ENCODE measurements around the gene COL4A2. TPM values are rescaled to one million over a fixed set of nuclear protein-coding genes. Genes with fewer than 3 reads are reported as not detected.

Gene COL4A2
- total and polyA plus RNA-seq, 11 donors: 92.4 to 377 (median 166) TPM

DNA sequence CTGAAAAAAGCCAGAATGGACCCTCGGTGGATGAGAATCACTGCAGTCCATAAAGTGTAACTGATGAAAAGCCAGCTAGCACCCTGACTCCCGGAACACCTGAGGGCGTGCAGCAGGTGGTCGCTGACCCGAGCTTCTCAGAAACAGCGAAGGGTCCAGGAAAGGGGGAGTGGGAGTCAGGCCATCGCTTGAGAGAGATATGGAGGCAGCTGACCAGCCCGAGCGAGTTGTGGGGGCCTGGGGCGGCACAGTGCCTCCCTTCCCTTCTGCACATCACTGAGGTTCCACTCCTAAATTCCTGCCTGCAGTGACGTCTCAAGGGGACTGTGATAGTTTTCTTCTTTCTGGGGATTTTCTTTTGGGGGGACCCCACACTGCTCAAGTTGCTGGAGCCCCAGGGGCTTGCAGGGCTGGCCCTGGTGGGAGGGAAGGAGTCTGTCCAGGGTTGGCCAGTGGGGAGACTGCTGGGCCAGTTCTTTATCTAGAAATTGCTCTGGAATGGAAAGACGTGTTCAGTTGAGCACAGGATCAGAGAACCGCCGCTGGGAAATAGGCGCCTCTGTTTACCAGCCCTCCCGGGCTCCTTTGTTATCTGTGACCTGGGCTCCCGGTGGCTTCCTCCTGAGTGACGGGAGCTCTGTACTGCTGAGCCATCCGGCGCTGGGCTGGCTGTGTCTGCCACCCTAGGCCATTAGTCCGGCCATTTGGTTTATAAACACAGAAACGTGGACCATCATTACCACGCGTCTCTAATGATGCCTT lies 183.1 kb downstream of the COL4A2 start:
- Histone ChIP-seq H3K27me3 (no peaks in the 10 kb centered on the region), H3K4me1 (no peaks in the 10 kb centered on the region), H3K4me3 (no peak overlapping the region), H3K9me3 (no peaks in the 10 kb centered on the region), H3K27ac (no peak overlapping the region), H3K36me3 (peaks cover 0 to 98% (median 88%) of the 10 kb centered on the region in 9 donors)
- 84 to 87% (median 85%) methylated on average over 23 to 24 of the region's 24 CpGs for WGBS, 4 donors
- intact Hi-C loops (cut with DNase I): no loop called here
- DNase-seq: peak in 1 of 5 donors; percentile 22
- ATAC-seq: no peak
- TF ChIP-seq POLR2A (IDR thresholded peaks at IDR 0.05) (no peak), CTCF (IDR thresholded peaks at IDR 0.05) (no peak)

GRCh38 chr13:110491869-110492678 lies 185.0 kb downstream of the COL4A2 start:
- peak in 1 of 4 donors; percentile 18 for ATAC-seq
- no peak overlapping the region for H3K27ac ChIP-seq
- whole genome bisulfite sequencing, 4 donors: 92 to 98% (median 94%) methylated on average over 13 to 24 of the region's 24 CpGs
- H3K27me3 ChIP-seq: no peaks in the 10 kb centered on the region
- H3K4me3 ChIP-seq: no peak overlapping the region
- peak in 1 of 5 donors; percentile 52 for DNase-seq
- H3K9me3 ChIP-seq: no peaks in the 10 kb centered on the region
- no peak for TF ChIP-seq CTCF (IDR thresholded peaks at IDR 0.05)
- TF ChIP-seq POLR2A (IDR thresholded peaks at IDR 0.05): no peak
- H3K36me3 ChIP-seq: peaks cover 0 to 98% (median 91%) of the 10 kb centered on the region in 9 donors
- intact Hi-C loops (cut with DNase I): no loop called here
- no peaks in the 10 kb centered on the region for H3K4me1 ChIP-seq

DNA sequence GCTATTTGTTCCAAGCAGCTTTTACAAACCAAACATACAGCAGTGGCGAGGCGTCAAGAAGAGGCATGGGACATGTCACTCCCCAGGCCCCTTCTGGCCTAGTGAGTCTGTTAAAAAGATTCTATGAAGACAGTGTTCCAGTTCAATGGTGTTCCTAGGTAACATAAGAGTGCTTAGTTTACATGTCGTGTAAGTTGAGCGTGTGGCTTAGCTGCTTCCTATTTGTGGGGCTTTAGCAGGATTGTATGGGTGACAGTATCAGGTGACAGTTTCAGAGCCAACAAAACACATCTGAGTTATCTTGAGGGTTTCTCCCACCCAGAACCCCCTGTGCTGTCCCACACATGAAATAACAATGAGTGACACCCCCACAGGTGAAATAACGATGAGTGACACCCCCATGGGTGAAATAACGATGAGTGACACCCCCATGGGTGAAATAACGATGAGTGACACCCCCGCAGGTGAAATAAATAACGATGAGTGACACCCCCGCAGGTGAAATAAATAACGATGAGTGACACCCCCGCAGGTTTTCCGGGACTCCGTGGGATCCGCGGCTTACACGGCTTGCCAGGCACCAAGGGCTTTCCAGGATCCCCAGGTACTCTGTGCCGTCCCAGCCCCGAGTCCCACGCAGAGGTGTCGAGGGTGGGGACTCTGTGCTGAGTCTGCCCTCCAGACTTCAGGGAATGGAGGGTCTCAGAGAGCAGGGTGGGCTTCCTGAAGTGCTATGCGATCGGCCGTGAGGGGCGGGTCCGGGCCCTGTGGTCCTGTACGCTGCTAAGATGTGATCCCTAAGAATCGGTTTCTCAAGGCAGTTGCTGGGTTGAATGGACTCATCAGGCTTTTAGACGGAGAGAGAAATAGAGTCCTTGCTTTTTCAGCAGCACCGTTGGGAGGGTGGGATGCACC lies 185.9 kb downstream of the COL4A2 start:
- peak in 1 of 5 donors; percentile 37 for DNase-seq
- no peak for TF ChIP-seq CTCF (IDR thresholded peaks at IDR 0.05)
- Histone ChIP-seq H3K36me3 (peaks cover 0 to 95% (median 90%) of the 10 kb centered on the region in 9 donors), H3K4me3 (no peak overlapping the region), H3K9me3 (no peaks in the 10 kb centered on the region), H3K27me3 (no peaks in the 10 kb centered on the region), H3K4me1 (no peaks in the 10 kb centered on the region), H3K27ac (no peak overlapping the region)
- ATAC-seq: no peak
- 92 to 96% (median 94%) methylated on average over 30 of the region's 30 CpGs for WGBS, 4 donors
- intact Hi-C loops (cut with DNase I): no loop called here
